SHP77 treated with DMSO at 0.1 percent for 48 hours (cell line): ENCODE results near the gene ZFP36L2.
"Not testable (repeated sequence)": the region's sequence is repeated elsewhere in the genome, so short reads cannot be mapped to it uniquely, and the experiment has no call there.

ENCODE experiments used
- DNase-seq: peaks from one replicate; lab custom pipeline; 2025; lab: John Stamatoyannopoulos, UW

Gene ZFP36L2

DNA sequence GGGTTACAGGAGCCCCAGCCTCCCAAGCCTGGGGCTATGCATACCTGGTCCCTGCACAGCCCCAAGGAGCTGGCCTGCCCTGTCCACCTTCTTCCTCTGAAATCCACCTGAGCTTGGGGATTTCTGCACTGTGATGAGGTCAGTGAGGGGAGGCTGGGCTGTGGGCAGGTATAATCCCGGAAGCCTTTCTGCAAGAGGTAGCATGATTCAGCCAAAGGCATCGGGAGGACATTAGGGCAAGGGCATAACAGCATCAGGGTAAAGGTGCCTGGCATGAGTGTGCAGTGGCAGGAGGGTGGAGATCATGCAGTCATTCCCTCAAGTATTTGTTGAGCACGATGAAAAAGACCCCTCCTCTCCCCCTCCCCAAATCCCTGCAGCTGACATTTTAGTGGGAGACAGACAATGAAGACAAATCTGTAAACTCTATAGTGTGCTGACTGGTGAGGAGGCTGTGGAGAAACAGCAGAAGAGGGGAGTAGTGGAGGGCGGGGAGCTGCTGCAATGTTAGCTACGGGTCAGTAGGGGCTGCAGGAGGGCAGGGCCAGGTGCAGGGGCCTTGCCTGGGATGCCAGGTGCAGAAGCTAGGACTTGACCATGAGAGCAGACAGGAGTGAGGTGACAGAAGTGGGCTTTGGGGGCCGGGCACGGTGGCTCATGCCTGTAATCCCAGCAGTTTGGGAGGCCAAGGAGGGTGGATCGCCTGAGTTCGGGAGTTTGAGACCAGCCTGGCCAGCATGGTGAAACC, 18.7 kb downstream of the ZFP36L2 start:
- DNase-seq: no peak

GRCh38 chr2:43206602-43207001, 19.8 kb downstream of the ZFP36L2 start:
- DNase-seq: no peak

DNA sequence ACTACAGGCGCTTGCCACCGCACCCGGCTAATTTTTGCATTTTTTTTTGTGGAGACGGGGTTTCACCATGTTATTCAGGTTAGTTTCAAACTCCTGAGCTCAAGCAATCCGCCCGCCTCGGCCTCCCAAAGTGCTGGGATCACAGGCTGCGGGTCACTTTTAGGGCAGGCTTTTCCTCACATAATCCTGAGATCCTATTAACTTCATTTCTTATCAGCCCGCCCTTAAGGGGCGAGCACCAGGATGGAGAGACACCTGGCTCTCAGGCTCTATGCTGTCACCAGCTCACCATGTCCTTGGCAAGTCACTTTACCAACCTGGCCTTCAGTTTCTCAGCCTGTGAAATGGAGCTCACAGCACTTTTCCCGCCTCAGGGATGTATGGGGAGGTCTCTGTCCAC, 23.0 kb downstream of the ZFP36L2 start:
- DNase-seq: no peak

DNA sequence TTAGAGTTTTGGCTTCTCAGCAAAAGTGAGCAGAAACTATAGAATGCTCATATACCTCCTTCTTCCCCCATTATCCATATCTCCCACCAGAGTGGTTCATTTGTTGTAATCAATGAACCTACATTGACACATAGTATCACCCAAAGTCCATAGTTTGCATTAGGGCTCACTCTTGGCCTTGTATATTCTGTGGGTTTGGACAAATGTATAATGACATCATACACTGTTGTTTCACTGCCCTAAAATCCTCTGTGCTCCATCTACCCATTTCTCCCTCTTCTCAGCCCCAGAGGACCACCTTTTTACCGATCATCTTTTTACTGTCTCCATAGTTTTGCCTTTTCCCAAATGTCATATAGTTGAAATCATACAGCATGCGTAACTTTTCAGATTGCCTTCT, 24.1 kb downstream of the ZFP36L2 start:
- DNase-seq: no peak

DNA sequence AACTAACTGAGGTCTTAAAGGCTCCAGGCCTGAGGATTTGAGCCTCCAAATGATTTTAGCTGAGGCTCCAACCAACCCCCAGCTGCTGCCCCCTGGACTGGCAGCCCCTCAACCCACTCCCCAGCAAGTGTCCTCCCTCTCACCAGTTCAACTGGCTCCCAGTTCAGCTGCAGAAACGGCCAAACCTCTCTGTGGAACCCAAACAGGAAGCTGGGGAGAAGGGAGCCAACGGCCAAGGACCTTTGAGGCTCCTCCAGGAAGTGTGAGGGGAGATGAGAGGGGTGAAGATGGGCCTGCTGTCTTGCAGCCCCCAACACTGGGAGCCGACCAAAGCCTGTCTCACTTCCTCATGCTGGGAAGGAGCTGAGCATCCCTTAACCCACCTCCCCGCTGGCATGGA, 24.9 kb downstream of the ZFP36L2 start:
- no peak for DNase-seq

- no peak for DNase-seq
Observed at GRCh38 chr2:43201016-43201415, 25.4 kb downstream of the ZFP36L2 start.

- no peak for DNase-seq
Observed at GRCh38 chr2:43199492-43200488, 26.6 kb downstream of the ZFP36L2 start.

GRCh38 chr2:43198263-43198662, 28.1 kb downstream of the ZFP36L2 start:
- no peak for DNase-seq

- DNase-seq: no peak
Observed at GRCh38 chr2:43197588-43197896, 28.9 kb downstream of the ZFP36L2 start.

DNA sequence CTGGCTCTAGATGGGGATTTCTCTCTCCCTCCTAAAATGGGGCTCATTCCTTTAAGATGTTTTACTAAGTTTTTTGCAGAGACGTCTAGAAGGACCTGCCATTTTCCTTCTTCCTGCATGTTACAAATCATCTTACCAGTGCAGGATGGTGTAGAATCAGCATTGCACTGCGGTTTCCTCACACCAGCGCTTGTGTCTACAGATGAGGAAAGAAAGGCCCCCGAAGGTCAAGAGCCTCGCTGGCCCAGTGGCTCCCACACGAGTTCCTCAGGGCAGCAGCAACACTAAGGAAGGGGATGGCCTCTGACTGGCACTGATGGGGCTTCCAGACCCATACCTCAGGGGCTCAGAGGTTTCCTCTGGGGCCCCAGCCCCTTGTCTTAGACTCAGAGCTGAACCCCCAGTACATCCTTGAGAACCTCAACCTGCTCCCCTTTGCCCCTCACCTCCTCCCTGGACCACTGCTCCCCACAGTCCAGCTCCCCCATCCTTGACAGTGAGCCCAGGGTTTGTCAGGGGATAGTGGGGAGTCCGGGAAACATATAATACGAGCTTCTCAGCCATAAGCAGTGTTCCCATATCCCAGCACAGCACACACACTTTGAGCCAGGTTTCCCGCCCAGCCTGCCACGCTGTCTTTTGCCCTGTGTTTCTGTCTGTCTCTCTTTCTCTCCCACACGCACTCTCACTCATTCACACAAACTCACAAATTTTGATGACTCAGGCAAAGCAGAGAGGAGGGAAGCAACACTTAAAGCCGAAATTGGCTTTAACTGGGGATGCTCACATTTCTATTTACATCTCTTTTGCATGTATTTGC, 29.4 kb downstream of the ZFP36L2 start:
- DNase-seq: no peak

- DNase-seq: no peak
Observed at GRCh38 chr2:43194121-43194869, 32.1 kb downstream of the ZFP36L2 start.

GRCh38 chr2:43193652-43194120, 32.7 kb downstream of the ZFP36L2 start:
- DNase-seq: no peak

DNA sequence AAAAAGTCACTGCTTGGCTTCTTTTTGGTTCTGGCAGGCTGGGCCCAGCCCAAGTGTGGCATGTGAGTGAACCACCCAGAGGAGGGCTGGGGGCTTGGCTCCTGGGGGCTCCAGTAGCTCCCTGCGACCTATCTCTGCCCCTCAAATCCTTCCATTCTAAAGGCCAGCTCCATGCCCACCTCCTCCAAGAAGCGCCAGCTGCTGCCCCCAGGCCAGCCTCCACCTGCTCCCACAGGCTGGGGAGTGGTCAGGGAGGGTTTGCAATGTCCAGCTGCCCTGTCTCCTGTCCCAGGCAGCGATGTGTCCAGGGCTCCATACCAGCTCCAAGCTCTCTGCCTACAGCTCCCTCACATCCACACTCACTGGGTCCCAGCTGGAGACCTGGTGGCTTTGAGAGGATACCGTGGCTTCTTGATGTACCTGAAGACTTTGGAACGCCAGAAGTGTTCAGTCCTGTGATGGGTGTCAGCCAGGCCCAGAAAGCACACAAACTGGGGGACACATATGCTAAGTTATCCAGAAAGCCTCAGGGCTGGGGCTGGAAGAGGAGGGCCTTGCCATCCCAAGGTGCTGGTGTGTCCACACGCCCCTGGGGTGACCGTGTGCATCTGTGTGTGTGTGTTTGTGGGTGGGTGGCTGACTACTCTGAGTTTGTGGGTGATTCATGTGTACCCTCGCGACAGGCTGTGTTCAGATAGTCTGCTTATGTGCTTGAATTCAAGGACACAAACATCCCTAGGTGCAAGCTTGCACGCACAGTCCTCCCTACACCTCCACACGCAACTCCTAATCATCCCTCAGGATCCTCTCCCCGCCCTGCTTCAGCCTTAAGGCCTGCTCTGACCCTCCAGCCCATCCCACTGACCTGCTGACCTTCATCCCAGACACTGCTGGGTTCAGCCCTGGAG, 33.4 kb downstream of the ZFP36L2 start:
- no peak for DNase-seq

- DNase-seq: no peak
Observed at GRCh38 chr2:43191947-43192516, 34.4 kb downstream of the ZFP36L2 start.

DNA sequence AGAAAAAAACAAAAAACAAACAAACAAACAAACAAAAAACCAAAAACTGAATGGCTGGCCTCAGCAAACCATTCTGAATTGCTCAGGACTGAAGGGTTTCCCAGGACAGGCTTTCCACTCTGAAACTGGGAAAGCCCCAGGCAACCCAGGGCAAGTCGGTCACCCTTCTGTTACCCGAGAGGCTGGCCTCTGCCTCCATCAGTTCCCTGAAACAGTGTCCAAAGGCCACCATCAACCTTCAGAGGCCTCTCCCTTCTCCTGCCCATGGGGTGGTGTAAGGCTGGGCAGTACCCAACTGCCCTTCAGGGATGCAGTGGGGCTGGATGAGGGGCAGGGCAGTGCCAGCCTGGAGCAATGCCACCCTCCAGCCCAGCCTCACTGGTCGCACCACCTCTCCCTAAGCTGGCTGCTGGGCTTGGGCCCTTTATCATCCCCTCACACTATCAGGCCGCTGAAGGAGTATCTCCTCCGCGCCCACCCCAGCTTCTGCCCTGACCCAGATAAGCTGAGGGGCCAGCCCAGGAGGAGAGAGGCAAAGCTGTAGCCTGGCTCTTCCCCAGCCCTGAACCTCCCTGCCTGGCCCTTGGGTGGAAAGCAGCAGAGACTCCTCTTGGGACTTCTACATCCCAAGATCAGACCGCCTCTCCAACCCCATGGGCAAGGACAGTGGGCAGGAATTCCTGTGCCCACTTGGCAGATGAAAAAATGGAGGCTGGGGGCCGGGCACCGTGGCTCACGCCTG, 35.9 kb downstream of the ZFP36L2 start:
- DNase-seq: no peak

DNA sequence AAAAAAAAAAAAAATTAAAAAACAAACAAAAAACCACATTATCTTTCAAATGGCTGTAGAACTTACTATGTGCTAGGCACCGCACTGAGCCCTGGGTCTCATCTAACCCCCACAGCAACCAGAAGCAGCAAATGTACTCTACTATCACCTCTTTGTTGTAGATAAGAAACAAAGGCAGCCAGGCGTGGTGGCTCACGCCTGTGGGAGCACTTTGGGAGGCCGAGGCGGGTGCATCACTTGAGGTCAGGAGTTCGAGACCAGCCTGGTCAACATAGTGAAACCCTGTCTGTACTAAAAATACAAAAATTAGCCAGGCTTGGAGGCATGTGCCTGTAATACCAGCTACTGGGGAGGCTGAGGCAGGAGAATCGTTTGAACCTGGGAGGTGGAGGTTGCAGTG, 36.5 kb downstream of the ZFP36L2 start:
- not testable (repeated sequence) for DNase-seq

DNA sequence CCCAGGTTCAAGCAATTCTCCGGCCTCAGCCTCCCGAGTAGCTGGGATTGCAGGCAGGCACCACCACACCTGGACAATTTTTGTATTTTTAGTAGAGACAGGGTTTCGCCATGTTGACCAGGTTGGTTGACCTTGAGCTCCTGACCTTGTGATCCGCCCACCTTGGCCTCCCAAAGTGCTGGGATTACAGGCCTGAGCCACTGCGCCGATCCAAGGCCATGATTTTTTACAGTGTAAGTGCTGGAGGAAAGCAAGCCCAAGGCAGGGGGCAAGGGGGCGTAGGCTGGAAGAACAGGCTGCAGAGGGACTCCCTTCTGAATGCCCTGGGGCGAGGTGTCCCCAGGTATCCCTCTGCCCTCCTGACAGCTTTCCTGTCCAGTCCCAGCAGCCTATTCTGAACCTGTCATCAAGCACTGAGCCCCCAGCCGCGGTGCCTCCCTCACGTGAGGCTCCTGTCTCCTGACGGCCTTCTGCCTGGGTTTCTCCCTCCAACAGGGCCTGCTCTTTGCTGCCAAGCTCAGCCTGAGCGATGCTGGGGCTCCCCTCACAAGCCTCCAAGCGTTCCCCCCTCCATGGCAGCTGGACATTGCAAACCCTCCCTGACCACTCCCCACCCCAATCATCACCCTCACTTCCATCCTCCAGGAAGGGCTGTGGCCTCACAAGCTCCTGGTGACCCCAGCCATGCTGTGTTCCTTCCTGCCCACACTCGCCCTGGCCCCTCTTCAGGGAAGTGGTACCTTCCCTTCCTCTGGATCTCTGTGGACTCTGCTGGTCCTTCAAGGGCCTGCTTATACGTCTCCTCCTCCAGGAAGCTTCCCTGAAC, 37.6 kb downstream of the ZFP36L2 start:
- DNase-seq: no peak

- DNase-seq: no peak
Observed at GRCh38 chr2:43186679-43187374, 39.6 kb downstream of the ZFP36L2 start.
